Measurements from ENCODE around the gene ABLIM3. TPM values are rescaled to one million over a fixed set of nuclear protein-coding genes. Genes with fewer than 3 reads are reported as not detected.

The ABLIM3 gene
- total and polyA plus RNA-seq, 2 of the 8 experiments (the other 6 are each of a cell fraction or from before 2014, with no cell fraction given): 0.36 to 0.56 TPM

DNA sequence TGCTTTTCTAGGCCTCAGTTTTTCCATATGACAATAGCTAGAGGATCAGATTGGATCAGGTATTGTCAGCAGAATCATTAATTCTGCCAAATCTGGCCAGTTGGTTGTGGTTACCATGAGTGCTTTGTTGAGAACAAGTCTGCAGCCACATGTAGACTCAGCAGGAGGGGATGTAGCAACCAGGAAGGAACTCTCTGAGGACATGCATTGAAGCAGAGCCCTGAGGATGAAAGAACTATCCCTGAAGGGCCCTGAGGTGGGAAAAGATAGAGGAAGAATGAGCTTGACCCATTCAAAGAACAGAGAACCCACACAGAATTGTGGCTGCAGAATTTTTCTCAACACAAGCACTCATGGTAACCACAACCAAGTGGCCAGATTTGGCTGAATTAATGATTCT is 70.3 kb downstream of the ABLIM3 start:
- Histone ChIP-seq H3K4me2 (ENCODE audit: insufficient read depth in 1 of 2, low read depth in 2 of 2, low read length in 2 of 2) (no peak overlapping the region), H2AFZ (ENCODE audit: low read length) (no peak overlapping the region)
- POLR2A ChIA-PET (ENCODE audit: partially characterized antibody): no interaction called here

More for the DNA sequence above, 70.3 kb downstream of the ABLIM3 start:
- H2BK5ac ChIP-seq (ENCODE audit: low read depth, low read length): no peak overlapping the region
- no peak overlapping the region for H4K8ac ChIP-seq (ENCODE audit: extremely low read depth, insufficient read depth, low read length)
- H2BK12ac ChIP-seq (ENCODE audit: low read depth, low read length): no peak overlapping the region
- no peak overlapping the region for H2BK120ac ChIP-seq (replicated peaks; ENCODE audit: low read depth, low read length)
- H3K9ac ChIP-seq (replicated peaks in 1 of 4; ENCODE audit: extremely low read depth in 1 of 4, low read depth in 3 of 4, low read length in 3 of 4): no peak overlapping the region
- H2BK20ac ChIP-seq (ENCODE audit: low read length): no peak overlapping the region
- no peaks in the 10 kb centered on the region; a peak in 1 of 7 replicates for H3K27me3 ChIP-seq (replicated peaks in 1 of 4; ENCODE audit: control insufficient read depth in 3 of 4, extremely low read depth in 1 of 4, insufficient read depth in 3 of 4, low read length in 3 of 4)
- no peak overlapping the region for H4K5ac ChIP-seq (ENCODE audit: insufficient read length, low read depth, low read length)
- H2BK15ac ChIP-seq (ENCODE audit: low read length): no peak overlapping the region
- FAIRE-seq (no peak), DNase-seq (ENCODE audit: low read depth in 1 of 2, low spot score in 2 of 2) (no peak)
- H3K23ac ChIP-seq (ENCODE audit: insufficient read length): no peak overlapping the region
- H3K27ac ChIP-seq (ENCODE audit: low read depth, low read length): no peak overlapping the region
- H2AK5ac ChIP-seq (ENCODE audit: low read depth, low read length): no peak overlapping the region
- no peak overlapping the region for H4K91ac ChIP-seq (replicated peaks; ENCODE audit: insufficient read length, low read length)
- no peak overlapping the region for H3K4ac ChIP-seq (replicated peaks; ENCODE audit: insufficient read length, low read depth, low read length)
- no peak overlapping the region for H3K4me3 ChIP-seq (ENCODE audit: extremely low read depth in 1 of 4, insufficient read depth in 2 of 4, low read depth in 3 of 4, low read length in 4 of 4)
- no peak overlapping the region for H3K56ac ChIP-seq (replicated peaks; ENCODE audit: insufficient read length, low read depth, low read length)
- no peaks in the 10 kb centered on the region for H3K79me2 ChIP-seq (ENCODE audit: control insufficient read depth in 1 of 2, insufficient read depth in 2 of 2, low read length in 2 of 2)
- CTCF ChIA-PET (ENCODE audit: partially characterized antibody): interaction anchor here (8.0 to 9.7 kb wide), 2 partner anchors 17 to 27 kb away, joined by 46 to 70 read pairs; no protein-coding TSS in a partner anchor
- H3K14ac ChIP-seq (ENCODE audit: insufficient read length): no peak overlapping the region
- no peak for TF ChIP-seq SP4 (IDR thresholded peaks at IDR 0.05; ENCODE audit: low read length)
- TF ChIP-seq RAD21 (IDR thresholded peaks at IDR 0.05 in 1 of 2, conservative IDR thresholded peaks at IDR 0.05 in 1 of 2; ENCODE audit: low read depth in 2 of 2, low read length in 2 of 2): no peak
- H3K4me1 ChIP-seq (replicated peaks in 1 of 4; ENCODE audit: control insufficient read depth in 3 of 4, insufficient read depth in 4 of 4, low read length in 3 of 4): no peaks in the 10 kb centered on the region
- no peaks in the 10 kb centered on the region for H4K20me1 ChIP-seq (replicated peaks in 1 of 2; ENCODE audit: control insufficient read depth in 1 of 2, insufficient read depth in 2 of 2, low read length in 2 of 2)
- no peaks in the 10 kb centered on the region for H3K36me3 ChIP-seq (ENCODE audit: control insufficient read depth in 2 of 4, insufficient read depth in 4 of 4, low read length in 3 of 4)
- no peak overlapping the region for H3K18ac ChIP-seq (ENCODE audit: extremely low read depth, low read length)
- no peaks in the 10 kb centered on the region for H3K9me3 ChIP-seq (ENCODE audit: insufficient read depth in 2 of 2, low read depth in 1 of 2, low read length in 1 of 2)
- H3K79me1 ChIP-seq (ENCODE audit: low read depth, low read length): no peaks in the 10 kb centered on the region
- no peaks in the 10 kb centered on the region for H3K23me2 ChIP-seq (ENCODE audit: low read depth, low read length)
